B cell (primary cell): ENCODE data around the gene SLC24A1. TPM values are rescaled to one million over a fixed set of nuclear protein-coding genes. Genes with fewer than 3 reads are reported as not detected.

Experiments
- ATAC-seq: fragments of 200-7000 bp; cut with Tn5 transposase; one replicate; pipeline ENCODE4 v1.10.0; 2021; ENCODE audit warnings: low read depth, mild to moderate bottlenecking, moderate number of reproducible peaks, moderate library complexity
- CTCF ChIA-PET: fragments of 350-600 bp; sonication (Branson Sonifier 250); formaldehyde crosslinking; loops from one replicate; lab custom pipeline; 2021; ENCODE audit warnings: antibody characterized with exemption, inconsistent platforms; lab: Charles Lee
- POLR2A ChIA-PET: fragments of 350-600 bp; sonication (Branson Sonifier 250); formaldehyde crosslinking; loops from one replicate; lab custom pipeline; 2021; ENCODE audit warnings: antibody characterized with exemption; lab: Charles Lee
- DNase-seq: peaks from one replicate; pipeline ENCODE4 v3.0.0; 2013
- H2AFZ ChIP-seq: 2 replicates; pipeline ENCODE4 v1.6.1; 2012; ENCODE audit warnings: mild to moderate bottlenecking, low read depth, low read length; ENCODE audit not compliant: insufficient read depth, poor library complexity, severe bottlenecking
- H3K27ac ChIP-seq, 2 donors: 1 replicate in 1 of 2; 2 replicates in 1 of 2; pipeline ENCODE4 v1.5.1; 2012 to 2013; ENCODE audit warnings: low read length in 2 of 2, mild to moderate bottlenecking in 2 of 2, moderate library complexity in 1 of 2
- H3K27me3 ChIP-seq, 4 experiments: fragments of 200-600 bp in 1 of 4; sonication (generic) in 1 of 4; replicated peaks in 1 of 4; 1 replicate in 2 of 4; 2 replicates in 2 of 4; pipeline versions ENCODE4 v1.6.1 to v1.7.0; 2013 to 2016; ENCODE audit warnings: low read length in 3 of 4, mild to moderate bottlenecking in 2 of 4, mixed read lengths in 1 of 4, moderate library complexity in 1 of 4; ENCODE audit not compliant: insufficient read depth in 4 of 4, control insufficient read depth in 3 of 4; ENCODE audit errors: control extremely low read depth in 1 of 4
- H3K36me3 ChIP-seq, 2 experiments: replicated peaks in 1 of 2; 1 replicate in 1 of 2; 2 replicates in 1 of 2; pipeline versions ENCODE4 v1.6.1 to v1.7.1; 2013; ENCODE audit warnings: low read length in 1 of 2; ENCODE audit not compliant: insufficient read depth in 2 of 2, control insufficient read depth in 1 of 2; ENCODE audit errors: control extremely low read depth in 1 of 2, extremely low read depth in 1 of 2
- H3K4me1 ChIP-seq, 2 donors: fragments of 200-600 bp in 1 of 2; sonication (generic) in 1 of 2; 1 replicate in 1 of 2; 2 replicates in 1 of 2; pipeline versions ENCODE4 v1.5.1 to v1.6.1; 2013 to 2017; ENCODE audit warnings: low read length in 2 of 2; ENCODE audit not compliant: control insufficient read depth in 2 of 2, insufficient read depth in 2 of 2
- H3K4me2 ChIP-seq: replicated peaks from 2 replicates; pipeline ENCODE3; 2012; ENCODE audit warnings: mild to moderate bottlenecking, low read depth, low read length; ENCODE audit not compliant: poor library complexity, severe bottlenecking
- H3K4me3 ChIP-seq, 5 experiments: fragments of 200-600 bp in 1 of 5; sonication (generic) in 1 of 5; 1 replicate in 3 of 5; 2 replicates in 2 of 5; pipeline versions ENCODE4 v1.5.1 to v1.7.0; 2011 to 2016; ENCODE audit warnings: low read length in 4 of 5, mild to moderate bottlenecking in 4 of 5, low read depth in 2 of 5, control low read depth in 1 of 5, moderate library complexity in 1 of 5; ENCODE audit not compliant: insufficient read depth in 1 of 5; ENCODE audit errors: control extremely low read depth in 1 of 5, extremely low read depth in 1 of 5
- H3K79me2 ChIP-seq: fragments of 200-600 bp; sonication (generic); one replicate; pipeline ENCODE4 v1.6.0; 2016; ENCODE audit warnings: low read length; ENCODE audit not compliant: control insufficient read depth, insufficient read depth
- H3K9ac ChIP-seq: fragments of 200-600 bp; sonication (generic); 2 replicates; pipeline ENCODE4 v1.6.1; 2017; ENCODE audit warnings: mild to moderate bottlenecking, low read length, moderate library complexity
- H3K9me3 ChIP-seq, 3 donors: one replicate each; pipeline versions ENCODE4 v1.6.1 to v1.7.1; 2013; ENCODE audit warnings: low read length in 2 of 3; ENCODE audit not compliant: control insufficient read depth in 2 of 3, insufficient read depth in 1 of 3; ENCODE audit errors: control extremely low read depth in 1 of 3
- H4K20me1 ChIP-seq: 2 replicates; pipeline ENCODE4 v1.6.0; 2012; ENCODE audit warnings: mild to moderate bottlenecking, low read length; ENCODE audit not compliant: insufficient read depth, control insufficient read depth, poor library complexity, severe bottlenecking
- H3K27ac Mint-ChIP-seq: one replicate; pipeline ENCODE4 v1.8.0; 2021; ENCODE audit warnings: mixed read lengths
- H3K27me3 Mint-ChIP-seq: one replicate; pipeline ENCODE4 v1.8.0; 2021; ENCODE audit warnings: mixed read lengths
- H3K4me1 Mint-ChIP-seq: one replicate; pipeline ENCODE4 v1.8.0; 2021; ENCODE audit warnings: mixed read lengths
- H3K4me3 Mint-ChIP-seq: one replicate; pipeline ENCODE4 v1.8.0; 2021; ENCODE audit warnings: mixed read lengths
- H3K9me3 Mint-ChIP-seq: one replicate; pipeline ENCODE4 v1.8.0; 2022; ENCODE audit warnings: mixed read lengths; ENCODE audit not compliant: insufficient read depth
- EZH2 ChIP-seq: IDR thresholded peaks from 2 replicates; pipeline ENCODE4 v1.6.1; 2012; ENCODE audit warnings: borderline replicate concordance, low read depth, mild to moderate bottlenecking, moderate library complexity, low read length; ENCODE audit not compliant: insufficient read depth, poor library complexity, severe bottlenecking
- WGBS: methylation state at CpG from one replicate; pipeline ENCODE4 v1.1.5; 2013; ENCODE audit warnings: missing lambda C conversion rate; ENCODE audit not compliant: insufficient coverage; 5-methylcytosine and 5-hydroxymethylcytosine counted together
- intact Hi-C: fragments of 100-400 bp; cut with micrococcal nuclease; formaldehyde crosslinking; loops from one replicate; pipeline ENCODE4 v1.10.0; 2022
- polyA plus RNA-seq: library from polyadenylated mRNA; depleted of rRNA; stranded (reverse); fragments of >200 nt; gene quantifications from 2 replicates; pipeline ENCODE4 v1.2.3, GENCODE V29; 2012
- total RNA-seq, 2 donors: library from RNA; stranded (reverse); fragments of 120-200 nt in 1 of 2; gene quantifications; 1 replicate in 1 of 2; 2 replicates in 1 of 2; pipeline versions ENCODE4 v1.2.3 to v1.2.4, GENCODE V29; 2013 to 2022
- TF ChIP-seq, protein P1 (sequence below): fragments of 200-600 bp; IDR thresholded peaks from one replicate; pipeline ENCODE4 v1.8.0; 2022; ENCODE audit warnings: antibody characterized with exemption, mild to moderate bottlenecking

SLC24A1 gene
- total and polyA plus RNA-seq, 2 donors (not counting 1 experiment from before 2014, with no cell fraction given) = 1.7 to 6.7 TPM

GRCh38 chr15:65655026-65655425 is 33.3 kb downstream of the SLC24A1 start:
- WGBS = 100% methylated on average over 1 of the region's 1 CpG

DNA sequence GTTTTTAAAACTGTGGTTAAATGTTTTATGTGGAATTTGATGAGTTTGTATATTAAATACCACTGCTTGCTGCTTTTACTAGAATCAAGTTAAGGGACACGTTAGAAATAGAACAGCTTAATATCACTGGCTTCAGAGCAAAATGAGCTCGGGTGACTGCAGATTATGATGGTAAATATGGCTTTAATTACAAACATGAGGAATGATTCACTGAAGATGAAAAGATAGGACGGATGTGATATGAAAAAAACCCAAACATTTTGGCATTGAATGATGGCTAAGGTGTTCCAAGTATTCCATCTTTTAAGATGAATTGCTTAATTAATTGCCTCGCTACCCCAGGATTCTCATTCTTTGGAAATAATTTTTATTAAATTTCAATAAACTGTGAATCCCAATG is 33.7 kb downstream of the SLC24A1 start:
- DNase-seq (no peak), ATAC-seq (no peak)
- Histone ChIP-seq H2AFZ (no peak overlapping the region), H3K4me1 (peaks cover 0 to 4% of the 10 kb centered on the region in 2 donors), H3K79me2 (no peaks in the 10 kb centered on the region), H3K27ac (no peak overlapping the region), H3K4me3 (no peak overlapping the region), H3K27me3 (no peaks in the 10 kb centered on the region), H3K4me2 (no peak overlapping the region), H3K9me3 (no peaks in the 10 kb centered on the region), H4K20me1 (no peaks in the 10 kb centered on the region), H3K36me3 (peaks cover 0 to 70% of the 10 kb centered on the region in 2 experiments), H3K9ac (no peak overlapping the region)
- POLR2A ChIA-PET = no interaction called here
- no peaks in the 10 kb centered on the region for H3K9me3 Mint-ChIP-seq
- H3K4me3 Mint-ChIP-seq = no peak overlapping the region
- H3K4me1 Mint-ChIP-seq = peaks cover 11% of the 10 kb centered on the region
- TF ChIP-seq, protein P1, sequence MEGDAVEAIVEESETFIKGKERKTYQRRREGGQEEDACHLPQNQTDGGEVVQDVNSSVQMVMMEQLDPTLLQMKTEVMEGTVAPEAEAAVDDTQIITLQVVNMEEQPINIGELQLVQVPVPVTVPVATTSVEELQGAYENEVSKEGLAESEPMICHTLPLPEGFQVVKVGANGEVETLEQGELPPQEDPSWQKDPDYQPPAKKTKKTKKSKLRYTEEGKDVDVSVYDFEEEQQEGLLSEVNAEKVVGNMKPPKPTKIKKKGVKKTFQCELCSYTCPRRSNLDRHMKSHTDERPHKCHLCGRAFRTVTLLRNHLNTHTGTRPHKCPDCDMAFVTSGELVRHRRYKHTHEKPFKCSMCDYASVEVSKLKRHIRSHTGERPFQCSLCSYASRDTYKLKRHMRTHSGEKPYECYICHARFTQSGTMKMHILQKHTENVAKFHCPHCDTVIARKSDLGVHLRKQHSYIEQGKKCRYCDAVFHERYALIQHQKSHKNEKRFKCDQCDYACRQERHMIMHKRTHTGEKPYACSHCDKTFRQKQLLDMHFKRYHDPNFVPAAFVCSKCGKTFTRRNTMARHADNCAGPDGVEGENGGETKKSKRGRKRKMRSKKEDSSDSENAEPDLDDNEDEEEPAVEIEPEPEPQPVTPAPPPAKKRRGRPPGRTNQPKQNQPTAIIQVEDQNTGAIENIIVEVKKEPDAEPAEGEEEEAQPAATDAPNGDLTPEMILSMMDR = no peak
- no peak for TF ChIP-seq EZH2
- no peaks in the 10 kb centered on the region for H3K27me3 Mint-ChIP-seq
- intact Hi-C loops = no loop called here
- WGBS = no CpG with 5 or more reads among the region's 4 CpGs
- peak overlapping the region; percentile 37 for H3K27ac Mint-ChIP-seq
- CTCF ChIA-PET = interaction anchor here (1.3 kb wide), 1 partner anchor 113 kb away, joined by 3 read pairs; no protein-coding TSS in a partner anchor

More at GRCh38 chr15:65655026-65655425, 33.3 kb downstream of the SLC24A1 start:
- Histone ChIP-seq H4K20me1 (no peaks in the 10 kb centered on the region), H2AFZ (no peak overlapping the region), H3K9ac (no peak overlapping the region), H3K4me1 (peaks cover 0 to 4% of the 10 kb centered on the region in 2 donors), H3K27ac (no peak overlapping the region), H3K9me3 (no peaks in the 10 kb centered on the region), H3K4me3 (no peak overlapping the region), H3K36me3 (peaks cover 0 to 66% of the 10 kb centered on the region in 2 experiments), H3K79me2 (no peaks in the 10 kb centered on the region), H3K27me3 (no peaks in the 10 kb centered on the region), H3K4me2 (no peak overlapping the region)
- intact Hi-C loops = no loop called here
- ATAC-seq (no peak), DNase-seq (no peak)
- Mint-ChIP-seq H3K27me3 (no peaks in the 10 kb centered on the region), H3K9me3 (no peaks in the 10 kb centered on the region), H3K4me1 (peaks cover 13% of the 10 kb centered on the region), H3K27ac (no peak overlapping the region), H3K4me3 (no peak overlapping the region)
- TF ChIP-seq, protein P1 = no peak
- TF ChIP-seq EZH2 = no peak
- ChIA-PET CTCF (interaction anchor here (1.3 kb wide), 1 partner anchor 114 kb away, joined by 3 read pairs; no protein-coding TSS in a partner anchor), POLR2A (no interaction called here)
